Endothelial cell of umbilical vein (primary cell): ENCODE measurements around the gene PSMA7. TPM values are rescaled to one million over a fixed set of nuclear protein-coding genes. Genes with fewer than 3 reads are reported as not detected.

Experiments
- BruUV-seq: library from RNA; stranded (reverse); fragments of 400-500 nt; replicated peaks from 2 replicates; lab custom pipeline; 2021; lab: Mats Ljungman, UMichigan
- CTCF ChIA-PET: fragments of 300-600, 350-600 bp; sonication (Branson Sonifier 250); formaldehyde crosslinking; loops from one replicate; lab custom pipeline; 2021; ENCODE audit warnings: antibody characterized with exemption, inconsistent platforms; lab: Charles Lee
- POLR2A ChIA-PET: fragments of 300-600, 350-600 bp; sonication (Branson Sonifier 250); formaldehyde crosslinking; loops from one replicate; lab custom pipeline; 2021; ENCODE audit warnings: antibody characterized with exemption, inconsistent platforms; lab: Charles Lee
- DNase-seq: peaks from one replicate; pipeline ENCODE4 v3.0.0-alpha.2; 2011; ENCODE audit warnings: low read depth, low spot score
- FAIRE-seq: peaks from 2 replicates; lab custom pipeline; 2011; peaks lifted over from hg19 to GRCh38; lab: Jason Lieb, UNC
- H2AFZ ChIP-seq: 2 replicates; pipeline ENCODE4 v1.6.0; 2012; ENCODE audit warnings: low read depth, low read length, control low read depth, inconsistent platforms
- H3K27ac ChIP-seq: 2 replicates; pipeline ENCODE4 v1.5.1; 2011; ENCODE audit warnings: low read depth, mild to moderate bottlenecking, control low read depth, low read length, moderate library complexity; ENCODE audit not compliant: insufficient read depth
- H3K27me3 ChIP-seq, 2 experiments: 2 replicates each; pipeline versions ENCODE4 v1.6.0 to v1.6.1; 2011; ENCODE audit warnings: low read length in 2 of 2, mixed read lengths in 1 of 2; ENCODE audit not compliant: control insufficient read depth in 2 of 2, insufficient read depth in 2 of 2
- H3K36me3 ChIP-seq, 2 experiments: 2 replicates in 1 of 2; 3 replicates in 1 of 2; pipeline ENCODE4 v1.5.1; 2011; ENCODE audit warnings: low read length in 2 of 2, mild to moderate bottlenecking in 1 of 2, moderate library complexity in 1 of 2; ENCODE audit not compliant: control insufficient read depth in 2 of 2, insufficient read depth in 2 of 2; ENCODE audit errors: extremely low read depth in 1 of 2
- H3K4me1 ChIP-seq: 3 replicates; pipeline ENCODE4 v1.5.1; 2011; ENCODE audit warnings: mild to moderate bottlenecking, low read length; ENCODE audit not compliant: control insufficient read depth, insufficient read depth; ENCODE audit errors: extremely low read depth
- H3K4me2 ChIP-seq: 2 replicates; pipeline ENCODE4 v1.6.1; 2011; ENCODE audit warnings: low read length, control low read depth, mixed read lengths; ENCODE audit not compliant: insufficient read depth
- H3K4me3 ChIP-seq, 3 experiments: fragments of 200-600 bp in 1 of 3; sonication (generic), shearing (Covaris generic) in 1 of 3; replicated peaks in 1 of 3; 2 replicates each; pipeline ENCODE4 v1.5.1; 2011 to 2016; ENCODE audit warnings: control low read depth in 3 of 3, low read length in 3 of 3, mild to moderate bottlenecking in 2 of 3, inconsistent platforms in 1 of 3, low read depth in 1 of 3, moderate library complexity in 1 of 3; ENCODE audit not compliant: insufficient read depth in 1 of 3
- H3K79me2 ChIP-seq: 2 replicates; pipeline ENCODE4 v1.6.0; 2012; ENCODE audit warnings: low read length, inconsistent platforms; ENCODE audit not compliant: control insufficient read depth, insufficient read depth
- H3K9ac ChIP-seq: replicated peaks from 2 replicates; pipeline ENCODE3; 2011; ENCODE audit warnings: low read length, control low read depth; ENCODE audit not compliant: insufficient read depth; ENCODE audit errors: extremely low read depth
- H3K9me1 ChIP-seq: replicated peaks from 3 replicates; pipeline ENCODE4 v1.6.0; 2011; ENCODE audit warnings: mild to moderate bottlenecking, low read length; ENCODE audit not compliant: control insufficient read depth, insufficient read depth; ENCODE audit errors: extremely low read depth
- H3K9me3 ChIP-seq: replicated peaks from 2 replicates; pipeline ENCODE4 v1.5.1; 2012; ENCODE audit warnings: low read length, inconsistent platforms; ENCODE audit not compliant: control insufficient read depth, insufficient read depth
- H4K20me1 ChIP-seq: replicated peaks from 2 replicates; pipeline ENCODE3; 2011; ENCODE audit warnings: mild to moderate bottlenecking, low read length; ENCODE audit not compliant: control insufficient read depth, insufficient read depth; ENCODE audit errors: extremely low read depth
- EZH2 ChIP-seq: IDR thresholded peaks from 2 replicates; pipeline ENCODE4 v1.6.1; 2012; ENCODE audit warnings: borderline replicate concordance, low read depth, mild to moderate bottlenecking, moderate library complexity, low read length, inconsistent platforms; ENCODE audit not compliant: severe bottlenecking
- GATA2 ChIP-seq: IDR thresholded peaks from 2 replicates; pipeline ENCODE4 v1.7.0; 2011; ENCODE audit warnings: low read depth, mild to moderate bottlenecking, moderate library complexity, mixed read lengths, low read length; ENCODE audit not compliant: insufficient read length, insufficient read depth
- JUN ChIP-seq: IDR thresholded peaks from 2 replicates; pipeline ENCODE4 v1.6.1; 2011; ENCODE audit warnings: borderline replicate concordance, low read depth; ENCODE audit not compliant: insufficient read length, insufficient read depth
- MYC ChIP-seq: IDR thresholded peaks from one replicate; pipeline ENCODE4 v1.6.1; 2011; ENCODE audit warnings: mild to moderate bottlenecking, low read depth, low read length
- POLR2A ChIP-seq: IDR thresholded peaks from 2 replicates; pipeline ENCODE4 v1.6.1; 2012; ENCODE audit warnings: low read depth, mild to moderate bottlenecking, control low read depth, low read length
- POLR2AphosphoS5 ChIP-seq: IDR thresholded peaks from 2 replicates; pipeline ENCODE4 v1.6.1; 2012; ENCODE audit warnings: low read depth, mild to moderate bottlenecking, control low read depth, low read length, moderate library complexity; ENCODE audit not compliant: insufficient read depth
- dilution Hi-C: fragments of 300-500 bp; cut with MboI; formaldehyde crosslinking; loops from one replicate; pipeline ENCODE4 v1.15.0; 2019; ENCODE audit warnings: low sequenced_read_pairs; ENCODE audit not compliant: extremely low pct_ligation_motif_present
- intact Hi-C: fragments of 100-400 bp; cut with micrococcal nuclease; formaldehyde crosslinking; loops from one replicate; pipeline ENCODE4 v1.10.0; 2022
- polyA plus RNA-seq, 4 experiments: library from polyadenylated mRNA; depleted of rRNA in 3 of 4; stranded (reverse) in 3 of 4; unstranded in 1 of 4; fragments of >200 nt; gene quantifications; 2 replicates each; pipeline versions ENCODE4 v1.2.1 to v1.2.3, GENCODE V29; 2011 to 2012; ENCODE audit warnings: missing spikeins in 1 of 4
- total RNA-seq: library from RNA; stranded (reverse); gene quantifications from 2 replicates; pipeline ENCODE4 v1.2.3, GENCODE V29; 2021
- TF ChIP-seq, protein P1 (sequence below): IDR thresholded peaks from 2 replicates; pipeline ENCODE4 v1.6.1; 2011; ENCODE audit not compliant: insufficient read depth, insufficient read length
- TF ChIP-seq, protein P2 (sequence below), 2 donors: IDR thresholded peaks; 1 replicate in 1 of 2; 2 replicates in 1 of 2; pipeline ENCODE4 v1.5.1; 2011; ENCODE audit warnings: low read length in 2 of 2, mild to moderate bottlenecking in 2 of 2, moderate library complexity in 2 of 2, control low read depth in 1 of 2, inconsistent platforms in 1 of 2, low read depth in 1 of 2; ENCODE audit not compliant: insufficient read depth in 1 of 2; ENCODE audit errors: extremely low read depth in 1 of 2

The PSMA7 gene
- total and polyA plus RNA-seq, 2 donors (not counting 3 experiments of a cell fraction or from before 2014, with no cell fraction given), result 393 to 826 TPM

DNA sequence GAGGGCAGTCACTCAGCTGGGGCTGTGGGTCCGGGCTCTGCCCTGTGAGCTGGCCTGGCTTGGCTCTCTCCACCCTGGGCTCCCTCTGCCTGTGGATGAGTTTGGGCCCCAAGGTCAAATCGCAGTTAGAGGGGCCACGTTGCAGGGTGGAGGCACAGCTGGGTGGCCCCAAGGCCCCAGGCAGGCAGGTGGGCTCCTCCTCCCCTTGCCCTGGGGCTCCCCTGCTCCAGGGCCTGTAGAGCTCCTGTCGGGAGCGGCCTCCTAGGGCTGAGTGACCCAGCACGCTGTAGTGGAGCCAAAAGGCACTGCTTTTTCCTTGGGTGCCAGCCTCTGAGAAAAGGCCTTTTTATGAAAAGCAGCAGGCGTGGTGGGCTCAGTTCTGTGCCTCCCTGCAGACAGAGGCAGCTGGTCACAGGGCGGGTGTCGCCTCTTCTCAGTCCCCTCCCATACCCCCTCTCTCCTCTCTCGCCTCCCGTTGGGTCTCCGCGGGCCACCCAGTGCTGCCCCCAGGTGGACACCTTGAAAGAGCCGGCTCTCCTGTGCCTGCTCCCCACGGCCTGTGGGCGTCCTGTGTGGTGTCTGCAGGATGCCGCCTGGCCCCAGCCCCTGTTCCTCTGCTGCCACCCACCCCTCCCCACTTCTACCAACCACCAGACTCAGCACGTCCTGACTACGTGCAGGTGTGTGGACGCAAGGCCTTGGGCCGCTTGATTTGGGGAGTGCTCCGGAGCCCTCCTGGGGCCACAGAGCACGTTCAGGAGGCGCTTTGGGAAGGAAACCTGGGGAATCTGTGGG lies 13.6 kb upstream of the PSMA7 start:
- H3K79me2 ChIP-seq, result peaks cover 60% of the 10 kb centered on the region
- no peak overlapping the region for H3K4me2 ChIP-seq
- H3K36me3 ChIP-seq, result peaks cover 6 to 22% of the 10 kb centered on the region in 2 experiments
- DNase-seq (peak; percentile 48), FAIRE-seq (peak; percentile 72)
- TF ChIP-seq MYC (no peak), EZH2 (no peak), POLR2A (no peak), GATA2 (no peak), POLR2AphosphoS5 (no peak), JUN (no peak)
- TF ChIP-seq, protein P1, sequence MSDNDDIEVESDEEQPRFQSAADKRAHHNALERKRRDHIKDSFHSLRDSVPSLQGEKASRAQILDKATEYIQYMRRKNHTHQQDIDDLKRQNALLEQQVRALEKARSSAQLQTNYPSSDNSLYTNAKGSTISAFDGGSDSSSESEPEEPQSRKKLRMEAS, result no peak
- TF ChIP-seq, protein P2, sequence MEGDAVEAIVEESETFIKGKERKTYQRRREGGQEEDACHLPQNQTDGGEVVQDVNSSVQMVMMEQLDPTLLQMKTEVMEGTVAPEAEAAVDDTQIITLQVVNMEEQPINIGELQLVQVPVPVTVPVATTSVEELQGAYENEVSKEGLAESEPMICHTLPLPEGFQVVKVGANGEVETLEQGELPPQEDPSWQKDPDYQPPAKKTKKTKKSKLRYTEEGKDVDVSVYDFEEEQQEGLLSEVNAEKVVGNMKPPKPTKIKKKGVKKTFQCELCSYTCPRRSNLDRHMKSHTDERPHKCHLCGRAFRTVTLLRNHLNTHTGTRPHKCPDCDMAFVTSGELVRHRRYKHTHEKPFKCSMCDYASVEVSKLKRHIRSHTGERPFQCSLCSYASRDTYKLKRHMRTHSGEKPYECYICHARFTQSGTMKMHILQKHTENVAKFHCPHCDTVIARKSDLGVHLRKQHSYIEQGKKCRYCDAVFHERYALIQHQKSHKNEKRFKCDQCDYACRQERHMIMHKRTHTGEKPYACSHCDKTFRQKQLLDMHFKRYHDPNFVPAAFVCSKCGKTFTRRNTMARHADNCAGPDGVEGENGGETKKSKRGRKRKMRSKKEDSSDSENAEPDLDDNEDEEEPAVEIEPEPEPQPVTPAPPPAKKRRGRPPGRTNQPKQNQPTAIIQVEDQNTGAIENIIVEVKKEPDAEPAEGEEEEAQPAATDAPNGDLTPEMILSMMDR (IDR thresholded peaks at IDR 0.05; ENCODE audit: extremely low read depth in 1 of 2, insufficient read depth in 1 of 2, low read depth in 1 of 2, low read length in 2 of 2), result peak; percentile 69 to 92
- H3K27me3 ChIP-seq, result no peaks in the 10 kb centered on the region
- H3K4me3 ChIP-seq, result no peak overlapping the region
- BruUV-seq, result no TSS peak
- peaks cover 2% of the 10 kb centered on the region for H4K20me1 ChIP-seq
- no peak overlapping the region for H2AFZ ChIP-seq
- intact Hi-C loops (loop anchor here (1.0 kb wide), 2 partner anchors 130 to 145 kb away; no protein-coding TSS in a partner anchor), dilution Hi-C loops (no loop called here)
- ChIA-PET CTCF (interaction anchor here (0.7 to 1.2 kb wide), 5 partner anchors 10 to 145 kb away, joined by 3 to 21 read pairs (median 6); no protein-coding TSS in a partner anchor), POLR2A (no interaction called here)
- no peak overlapping the region for H3K9ac ChIP-seq
- no peak overlapping the region for H3K27ac ChIP-seq
- no peaks in the 10 kb centered on the region for H3K4me1 ChIP-seq
- no peaks in the 10 kb centered on the region for H3K9me3 ChIP-seq
- H3K9me1 ChIP-seq, result no peaks in the 10 kb centered on the region
